ENCODE results near the gene VEGFB. TPM values are rescaled to one million over a fixed set of nuclear protein-coding genes. Genes with fewer than 3 reads are reported as not detected.
A peak's percentile ranks its signal among the peaks of the same experiment; 100 is the strongest.

VEGFB gene
- total and polyA plus RNA-seq, 2 of the 4 experiments (the other 2 are of a cell fraction), result 3.0 to 25.1 TPM

DNA sequence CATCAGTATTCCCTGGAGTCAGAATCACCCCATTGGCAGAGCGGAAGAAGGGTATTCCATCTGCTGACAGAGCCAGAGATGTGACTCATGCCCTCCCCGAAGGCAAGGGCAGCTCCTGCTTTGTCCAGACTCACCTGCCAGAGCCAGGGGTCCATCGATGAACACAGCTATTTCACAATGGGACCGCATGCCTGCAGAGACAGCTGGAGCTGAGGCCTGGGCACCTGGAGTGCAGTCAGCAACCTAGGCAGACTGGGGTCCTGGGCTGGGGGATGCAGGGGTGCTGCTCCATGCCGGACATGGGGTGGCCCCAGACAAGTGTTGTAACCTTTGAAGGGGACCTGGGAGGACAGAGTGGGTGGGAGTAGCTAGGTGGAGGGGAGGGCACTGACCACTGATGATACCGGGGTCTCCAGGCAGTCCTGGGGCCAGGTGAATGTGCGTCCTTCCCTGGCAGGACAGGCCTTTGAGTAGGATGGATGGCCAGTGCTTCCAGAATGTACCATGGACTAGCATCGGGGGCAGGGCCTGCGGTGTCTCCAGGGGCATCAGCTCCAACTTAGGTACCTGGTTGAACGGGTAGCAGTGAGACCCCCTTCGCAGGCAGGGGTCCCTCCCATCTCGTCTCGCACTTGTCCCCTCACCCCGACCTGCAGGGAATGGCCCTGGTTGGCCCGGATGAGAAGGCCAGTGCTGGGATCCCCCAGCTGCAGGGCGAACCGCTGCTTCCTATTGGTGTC lies 10.1 kb upstream of the VEGFB start (continued):
- TF ChIP-seq MXI1 (IDR thresholded peaks at IDR 0.05; ENCODE audit: borderline replicate concordance, low read depth, low read length), result no peak

DNA sequence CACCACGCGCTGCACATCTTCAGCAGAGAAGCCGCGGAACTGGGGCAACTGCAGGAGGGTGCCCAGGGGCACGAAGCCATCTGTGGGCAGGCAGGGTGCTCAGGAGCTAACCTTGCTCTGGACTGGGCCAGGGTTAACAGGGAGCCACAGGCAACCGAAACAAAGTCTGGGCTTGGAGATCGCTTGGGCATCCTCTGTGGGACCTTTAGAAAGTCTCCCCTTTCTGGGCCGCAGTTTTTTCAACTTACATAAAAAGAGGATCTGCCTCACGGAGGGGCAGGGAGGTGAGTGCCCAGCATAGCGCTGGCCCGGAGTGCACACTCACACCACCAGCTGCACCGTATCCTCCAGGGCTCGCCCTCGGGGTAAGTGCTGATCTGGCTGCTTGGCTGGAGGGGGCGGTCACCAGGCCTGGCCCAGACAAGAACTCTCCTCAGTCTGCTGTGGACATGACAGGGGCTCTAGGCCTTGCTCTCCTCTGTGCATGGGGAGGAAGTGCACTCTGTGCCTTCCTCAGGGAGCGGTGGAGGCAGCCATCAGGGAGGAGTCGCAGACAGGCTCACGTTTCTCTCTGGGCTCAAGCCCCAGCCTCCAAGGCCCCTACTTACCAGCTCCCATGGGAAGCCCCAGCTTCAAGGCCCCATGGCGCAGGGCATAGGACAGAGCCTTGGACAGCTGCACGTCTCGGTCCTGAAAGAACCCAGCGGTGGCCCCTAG lies 9.3 kb upstream of the VEGFB start:
- Histone ChIP-seq H3K4me1 (ENCODE audit: control insufficient read depth, insufficient read depth, low read length) (peaks cover 20% of the 10 kb centered on the region), H4K91ac (ENCODE audit: insufficient read depth, low read depth, low read length) (peak overlapping the region; percentile 92; the same call in 1 of the 2 replicates), H2BK120ac (ENCODE audit: low read depth, low read length) (no peak overlapping the region), H3K4ac (ENCODE audit: low read depth, low read length) (peak overlapping the region; percentile 95), H2AFZ (replicated peaks; ENCODE audit: low read length, poor library complexity) (peak overlapping the region; percentile 99), H4K8ac (ENCODE audit: low read depth in 2 of 2, low read length in 2 of 2) (peak overlapping the region; percentile 86 to 99; a peak in 2 of 4 replicates), H3K27me3 (ENCODE audit: control insufficient read depth, insufficient read depth, low read length) (no peaks in the 10 kb centered on the region), H3K23ac (ENCODE audit: low read depth, low read length) (peak overlapping the region; percentile 92), H2BK5ac (ENCODE audit: low read depth, low read length, poor library complexity, severe bottlenecking) (peak overlapping the region; percentile 90), H3K36me3 (ENCODE audit: control insufficient read depth, insufficient read depth, low read length) (peaks cover 5% of the 10 kb centered on the region), H2AK9ac (replicated peaks; ENCODE audit: low read depth, low read length, poor library complexity) (peak overlapping the region; percentile 100), H3K79me1 (ENCODE audit: low read depth in 1 of 2, low read length in 2 of 2) (peaks cover 22 to 54% of the 10 kb centered on the region in 2 experiments; a peak in 3 of 4 replicates), H3K56ac (ENCODE audit: extremely low read depth, insufficient read depth, low read length) (no peak overlapping the region), H3K14ac (replicated peaks; ENCODE audit: low read depth, low read length) (peak overlapping the region; percentile 95), H3K18ac (ENCODE audit: low read depth, low read length) (no peak overlapping the region), H2AK5ac (ENCODE audit: low read depth, low read length) (peak overlapping the region; percentile 94), H4K5ac (ENCODE audit: low read depth, low read length) (no peak overlapping the region), H3K9ac (ENCODE audit: low read depth, low read length) (peak overlapping the region; percentile 93), H3K4me3 (ENCODE audit: insufficient read depth, low read depth, low read length) (peak overlapping the region; percentile 95), H2BK20ac (ENCODE audit: low read depth, low read length) (no peak overlapping the region), H3K4me2 (ENCODE audit: low read depth, low read length) (peak overlapping the region; percentile 95), H2BK15ac (ENCODE audit: low read depth, low read length) (no peak overlapping the region), H3K27ac (ENCODE audit: insufficient read depth, low read length) (peak overlapping the region; percentile 85; the same call in 1 of the 2 replicates), H4K20me1 (ENCODE audit: insufficient read depth, low read length) (no peaks in the 10 kb centered on the region; the same call in 1 of the 2 replicates), H3K9me3 (ENCODE audit: control insufficient read depth, insufficient read depth, low read length) (no peaks in the 10 kb centered on the region), H3K9me1 (ENCODE audit: insufficient read depth, low read length) (peaks cover 19% of the 10 kb centered on the region)
- ATAC-seq (ENCODE audit: low read depth) (no peak), DNase-seq (no peak)
- dilution Hi-C loops (cut with HindIII; ENCODE audit: low sequenced_read_pairs, unreplicated experiment) (no loop called here), in situ Hi-C loops (cut with MboI; ENCODE audit: low sequenced_read_pairs) (no loop called here), intact Hi-C loops (cut with micrococcal nuclease) (no loop called here)
- POLR2A ChIA-PET (ENCODE audit: unreplicated experiment), result no interaction called here
- WGBS, 2 experiments (ENCODE audit: extremely low coverage in 2 of 2, insufficient read length in 1 of 2), result 86% methylated on average over 9 of the region's 22 CpGs; no CpG with 5 or more reads in 1 of the 2 experiments
- CTCF ChIA-PET, result no interaction called here
- no TSS peak for BruUV-seq (replicated peaks)
- TF ChIP-seq CHD1 (IDR thresholded peaks at IDR 0.05; ENCODE audit: low read depth, low read length), result no peak
- TF ChIP-seq CEBPB (IDR thresholded peaks at IDR 0.05; ENCODE audit: low read depth, low read length), result no peak
- TF ChIP-seq, protein P1, sequence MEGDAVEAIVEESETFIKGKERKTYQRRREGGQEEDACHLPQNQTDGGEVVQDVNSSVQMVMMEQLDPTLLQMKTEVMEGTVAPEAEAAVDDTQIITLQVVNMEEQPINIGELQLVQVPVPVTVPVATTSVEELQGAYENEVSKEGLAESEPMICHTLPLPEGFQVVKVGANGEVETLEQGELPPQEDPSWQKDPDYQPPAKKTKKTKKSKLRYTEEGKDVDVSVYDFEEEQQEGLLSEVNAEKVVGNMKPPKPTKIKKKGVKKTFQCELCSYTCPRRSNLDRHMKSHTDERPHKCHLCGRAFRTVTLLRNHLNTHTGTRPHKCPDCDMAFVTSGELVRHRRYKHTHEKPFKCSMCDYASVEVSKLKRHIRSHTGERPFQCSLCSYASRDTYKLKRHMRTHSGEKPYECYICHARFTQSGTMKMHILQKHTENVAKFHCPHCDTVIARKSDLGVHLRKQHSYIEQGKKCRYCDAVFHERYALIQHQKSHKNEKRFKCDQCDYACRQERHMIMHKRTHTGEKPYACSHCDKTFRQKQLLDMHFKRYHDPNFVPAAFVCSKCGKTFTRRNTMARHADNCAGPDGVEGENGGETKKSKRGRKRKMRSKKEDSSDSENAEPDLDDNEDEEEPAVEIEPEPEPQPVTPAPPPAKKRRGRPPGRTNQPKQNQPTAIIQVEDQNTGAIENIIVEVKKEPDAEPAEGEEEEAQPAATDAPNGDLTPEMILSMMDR (conservative IDR thresholded peaks at IDR 0.05; ENCODE audit: low read depth, low read length), result no peak
- TF ChIP-seq POLR2A (IDR thresholded peaks at IDR 0.05; ENCODE audit: low read depth, low read length), result no peak
- TF ChIP-seq, protein P2, sequence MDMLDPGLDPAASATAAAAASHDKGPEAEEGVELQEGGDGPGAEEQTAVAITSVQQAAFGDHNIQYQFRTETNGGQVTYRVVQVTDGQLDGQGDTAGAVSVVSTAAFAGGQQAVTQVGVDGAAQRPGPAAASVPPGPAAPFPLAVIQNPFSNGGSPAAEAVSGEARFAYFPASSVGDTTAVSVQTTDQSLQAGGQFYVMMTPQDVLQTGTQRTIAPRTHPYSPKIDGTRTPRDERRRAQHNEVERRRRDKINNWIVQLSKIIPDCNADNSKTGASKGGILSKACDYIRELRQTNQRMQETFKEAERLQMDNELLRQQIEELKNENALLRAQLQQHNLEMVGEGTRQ (IDR thresholded peaks at IDR 0.05; ENCODE audit: low read depth, low read length), result no peak
- TF ChIP-seq BHLHE40 (IDR thresholded peaks at IDR 0.05; ENCODE audit: low read depth, low read length), result no peak
- no peak for TF ChIP-seq MAZ (IDR thresholded peaks at IDR 0.05; ENCODE audit: borderline replicate concordance, low read depth, low read length)
- TF ChIP-seq SMC3 (IDR thresholded peaks at IDR 0.05; ENCODE audit: low read depth, low read length), result no peak
- TF ChIP-seq, protein P3, sequence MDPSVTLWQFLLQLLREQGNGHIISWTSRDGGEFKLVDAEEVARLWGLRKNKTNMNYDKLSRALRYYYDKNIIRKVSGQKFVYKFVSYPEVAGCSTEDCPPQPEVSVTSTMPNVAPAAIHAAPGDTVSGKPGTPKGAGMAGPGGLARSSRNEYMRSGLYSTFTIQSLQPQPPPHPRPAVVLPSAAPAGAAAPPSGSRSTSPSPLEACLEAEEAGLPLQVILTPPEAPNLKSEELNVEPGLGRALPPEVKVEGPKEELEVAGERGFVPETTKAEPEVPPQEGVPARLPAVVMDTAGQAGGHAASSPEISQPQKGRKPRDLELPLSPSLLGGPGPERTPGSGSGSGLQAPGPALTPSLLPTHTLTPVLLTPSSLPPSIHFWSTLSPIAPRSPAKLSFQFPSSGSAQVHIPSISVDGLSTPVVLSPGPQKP (IDR thresholded peaks at IDR 0.05; ENCODE audit: borderline replicate concordance, low read depth, low read length), result no peak
- TF ChIP-seq RFX5 (IDR thresholded peaks at IDR 0.05; ENCODE audit: low read depth, low read length), result no peak
